ENCODE data around the gene LRTM2.

GRCh38 chr12:1832801-1833595, 12.6 kb downstream of the LRTM2 start:
- TF ChIP-seq, protein P1, sequence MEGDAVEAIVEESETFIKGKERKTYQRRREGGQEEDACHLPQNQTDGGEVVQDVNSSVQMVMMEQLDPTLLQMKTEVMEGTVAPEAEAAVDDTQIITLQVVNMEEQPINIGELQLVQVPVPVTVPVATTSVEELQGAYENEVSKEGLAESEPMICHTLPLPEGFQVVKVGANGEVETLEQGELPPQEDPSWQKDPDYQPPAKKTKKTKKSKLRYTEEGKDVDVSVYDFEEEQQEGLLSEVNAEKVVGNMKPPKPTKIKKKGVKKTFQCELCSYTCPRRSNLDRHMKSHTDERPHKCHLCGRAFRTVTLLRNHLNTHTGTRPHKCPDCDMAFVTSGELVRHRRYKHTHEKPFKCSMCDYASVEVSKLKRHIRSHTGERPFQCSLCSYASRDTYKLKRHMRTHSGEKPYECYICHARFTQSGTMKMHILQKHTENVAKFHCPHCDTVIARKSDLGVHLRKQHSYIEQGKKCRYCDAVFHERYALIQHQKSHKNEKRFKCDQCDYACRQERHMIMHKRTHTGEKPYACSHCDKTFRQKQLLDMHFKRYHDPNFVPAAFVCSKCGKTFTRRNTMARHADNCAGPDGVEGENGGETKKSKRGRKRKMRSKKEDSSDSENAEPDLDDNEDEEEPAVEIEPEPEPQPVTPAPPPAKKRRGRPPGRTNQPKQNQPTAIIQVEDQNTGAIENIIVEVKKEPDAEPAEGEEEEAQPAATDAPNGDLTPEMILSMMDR (IDR thresholded peaks at IDR 0.05): no peak
- no peak for TF ChIP-seq POLR2A (IDR thresholded peaks at IDR 0.05)
